HG03095 (cell line): ENCODE results near the gene ANXA11.
"Not testable (repeated sequence)": the region's sequence is repeated elsewhere in the genome, so short reads cannot be mapped to it uniquely, and the experiment has no call there.

Source experiments
- ATAC-seq: cut with Tn5 transposase; IDR thresholded peaks from one replicate; pipeline ENCODE4 v1.9.1; 2021; ENCODE audit warnings: moderate library complexity; ENCODE audit not compliant: unreplicated experiment

ANXA11 gene

GRCh38 chr10:80205477-80206276 lies at the start of gene ANXA11:
Gene ANXA11, minus strand, starts transcription at chr10:80205537. Its CDS starts 32,676 bp downstream, at chr10:80172861.
- ATAC-seq, result peak; percentile 84

- not testable (repeated sequence) for ATAC-seq
These were observed 49.4 kb upstream of the ANXA11 start for GRCh38 chr10:80254726-80255125.

GRCh38 chr10:80253963-80254271 lies 48.6 kb upstream of the ANXA11 start:
- peak; percentile 17 for ATAC-seq

- peak; percentile 90 for ATAC-seq
These were observed 48.1 kb upstream of the ANXA11 start for GRCh38 chr10:80253266-80253962.

GRCh38 chr10:80252296-80252887 lies 47.1 kb upstream of the ANXA11 start:
- ATAC-seq, result no peak

- ATAC-seq, result not testable (repeated sequence)
These were observed 46.5 kb upstream of the ANXA11 start for GRCh38 chr10:80251703-80252280.

- ATAC-seq, result not testable (repeated sequence)
These were observed 45.1 kb upstream of the ANXA11 start for GRCh38 chr10:80250399-80250798.

- ATAC-seq, result not testable (repeated sequence)
These were observed 44.6 kb upstream of the ANXA11 start for GRCh38 chr10:80249906-80250305.

GRCh38 chr10:80247611-80248010 lies 42.3 kb upstream of the ANXA11 start:
- ATAC-seq, result not testable (repeated sequence)

- ATAC-seq, result not testable (repeated sequence)
These were observed 39.0 kb upstream of the ANXA11 start for GRCh38 chr10:80244371-80244770.

- not testable (repeated sequence) for ATAC-seq
These were observed 37.0 kb upstream of the ANXA11 start for GRCh38 chr10:80242341-80242740.

GRCh38 chr10:80236457-80236856 lies 31.1 kb upstream of the ANXA11 start:
- not testable (repeated sequence) for ATAC-seq

- ATAC-seq, result peak; percentile 100
These were observed 29.2 kb upstream of the ANXA11 start for GRCh38 chr10:80234331-80235235.

- ATAC-seq, result not testable (repeated sequence)
These were observed 28.5 kb upstream of the ANXA11 start for GRCh38 chr10:80233871-80234270.

GRCh38 chr10:80226723-80227122 lies 21.4 kb upstream of the ANXA11 start:
- not testable (repeated sequence) for ATAC-seq

- not testable (repeated sequence) for ATAC-seq
These were observed 17.7 kb upstream of the ANXA11 start for GRCh38 chr10:80223031-80223419.

GRCh38 chr10:80218878-80219277 lies 13.5 kb upstream of the ANXA11 start:
- peak; percentile 97 for ATAC-seq

GRCh38 chr10:80214368-80214982 lies 9.1 kb upstream of the ANXA11 start:
- not testable (repeated sequence) for ATAC-seq

GRCh38 chr10:80212535-80213115 lies 7.3 kb upstream of the ANXA11 start:
- not testable (repeated sequence) for ATAC-seq

GRCh38 chr10:80211786-80212185 lies 6.4 kb upstream of the ANXA11 start:
- ATAC-seq, result no peak
